ENCODE measurements around the gene BTN1A1. TPM values are rescaled to one million over a fixed set of nuclear protein-coding genes. Genes with fewer than 3 reads are reported as not detected.
A peak's percentile ranks its signal among the peaks of the same experiment; 100 is the strongest.
"Not testable (repeated sequence)": the region's sequence is repeated elsewhere in the genome, so short reads cannot be mapped to it uniquely, and the experiment has no call there.

BTN1A1 gene, protein sequence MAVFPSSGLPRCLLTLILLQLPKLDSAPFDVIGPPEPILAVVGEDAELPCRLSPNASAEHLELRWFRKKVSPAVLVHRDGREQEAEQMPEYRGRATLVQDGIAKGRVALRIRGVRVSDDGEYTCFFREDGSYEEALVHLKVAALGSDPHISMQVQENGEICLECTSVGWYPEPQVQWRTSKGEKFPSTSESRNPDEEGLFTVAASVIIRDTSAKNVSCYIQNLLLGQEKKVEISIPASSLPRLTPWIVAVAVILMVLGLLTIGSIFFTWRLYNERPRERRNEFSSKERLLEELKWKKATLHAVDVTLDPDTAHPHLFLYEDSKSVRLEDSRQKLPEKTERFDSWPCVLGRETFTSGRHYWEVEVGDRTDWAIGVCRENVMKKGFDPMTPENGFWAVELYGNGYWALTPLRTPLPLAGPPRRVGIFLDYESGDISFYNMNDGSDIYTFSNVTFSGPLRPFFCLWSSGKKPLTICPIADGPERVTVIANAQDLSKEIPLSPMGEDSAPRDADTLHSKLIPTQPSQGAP
- total RNA-seq: 0.04 TPM
- polyA plus RNA-seq (ENCODE audit: insufficient read depth in 1 of 8, insufficient read length in 8 of 8, low replicate concordance in 1 of 8): under 1 TPM; 0.08 to 0.19 (median 0.14) TPM
- long read RNA-seq, donor 1: 0 reads
- long read RNA-seq, donor 2: 0 reads
- long read RNA-seq, donor 3: 0 reads
- long read RNA-seq, donor 4: 0 reads
- long read RNA-seq, donor 5: 0 reads
- long read RNA-seq, donor 6: 0 reads
- long read RNA-seq, donor 7: 0 reads
- long read RNA-seq, donor 8: 0 reads
- long read RNA-seq, donor 9: 0 reads
- long read RNA-seq, donor 10: 0 reads
- long read RNA-seq, donor 11: 0 reads

DNA sequence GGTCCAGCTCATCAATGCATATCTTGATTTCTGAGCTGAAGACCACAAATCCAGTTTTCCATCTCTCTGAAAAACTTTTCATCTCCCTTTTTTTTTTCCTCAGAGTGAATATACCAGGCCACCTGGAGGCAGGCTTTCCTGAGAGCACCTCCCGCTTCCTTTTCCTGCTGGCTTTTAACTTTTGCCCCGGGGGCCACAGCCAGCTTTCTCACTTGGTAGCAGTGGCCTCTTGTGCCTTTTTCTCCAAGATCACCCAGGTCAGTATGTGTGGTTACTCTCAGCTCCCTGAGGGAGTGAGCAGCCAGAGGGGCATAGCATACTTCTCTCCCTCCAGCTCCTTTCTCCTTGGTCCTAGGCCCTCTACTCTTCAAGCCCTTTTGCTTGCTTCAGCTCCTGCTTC lies at the start of gene BTN1A1:
Gene BTN1A1, plus strand, starts transcription at position 202 of the 400 bp plus-strand sequence. CDS start 984 bp downstream, outside the sequence.
- Histone ChIP-seq H3K36me3 (ENCODE audit: control insufficient read depth, insufficient read depth, low read length) (no peaks in the 10 kb centered on the region), H3K4me1 (ENCODE audit: control insufficient read depth, insufficient read depth, low read length) (peaks cover 3% of the 10 kb centered on the region), H3K4me3 (ENCODE audit: low read length) (no peak within 1 kb of the TSS), H3K9me3 (replicated peaks; ENCODE audit: control insufficient read depth, low read depth, low read length) (no peaks in the 10 kb centered on the region), H3K27ac (ENCODE audit: low read length) (no peak within 1 kb of the TSS), H3K27me3 (ENCODE audit: control insufficient read depth, insufficient read depth, low read length) (peaks cover 36% of the 10 kb centered on the region)
- DNase-seq: no peak
- WGBS (ENCODE audit: insufficient coverage): 24% methylated on average over 2 of the region's 2 CpGs

DNA sequence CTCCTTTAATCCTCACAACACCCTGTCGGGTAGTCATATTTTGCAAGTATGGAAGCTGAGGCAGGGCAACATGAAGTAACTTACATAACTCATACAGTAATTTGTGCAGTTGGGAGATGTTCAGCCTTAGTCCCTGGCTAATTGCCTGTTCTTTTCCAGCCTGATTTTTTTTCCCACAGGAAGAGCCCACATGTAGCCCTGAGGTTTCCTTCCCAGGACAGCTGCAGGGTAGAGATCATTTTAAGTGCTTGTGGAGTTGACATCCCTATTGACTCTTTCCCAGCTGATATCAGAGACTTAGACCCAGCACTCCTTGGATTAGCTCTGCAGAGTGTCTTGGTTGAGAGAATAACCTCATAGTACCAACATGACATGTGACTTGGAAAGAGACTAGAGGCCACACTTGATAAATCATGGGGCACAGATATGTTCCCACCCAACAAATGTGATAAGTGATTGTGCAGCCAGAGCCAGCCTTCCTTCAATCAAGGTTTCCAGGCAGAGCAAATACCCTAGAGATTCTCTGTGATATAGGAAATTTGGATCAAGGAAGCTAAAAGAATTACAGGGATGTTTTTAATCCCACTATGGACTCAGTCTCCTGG lies 47.4 kb upstream of the BTN1A1 start:
- no CpG with 5 or more reads among the region's 1 CpG for WGBS (ENCODE audit: insufficient coverage)
- Histone ChIP-seq H3K27ac (ENCODE audit: low read length) (no peak overlapping the region), H3K27me3 (ENCODE audit: control insufficient read depth, insufficient read depth, low read length) (no peaks in the 10 kb centered on the region), H3K36me3 (ENCODE audit: control insufficient read depth, insufficient read depth, low read length) (peaks cover 15% of the 10 kb centered on the region), H3K9me3 (replicated peaks; ENCODE audit: control insufficient read depth, low read depth, low read length) (no peaks in the 10 kb centered on the region), H3K4me1 (ENCODE audit: control insufficient read depth, insufficient read depth, low read length) (peaks cover 8% of the 10 kb centered on the region), H3K4me3 (ENCODE audit: low read length) (no peak overlapping the region)
- DNase-seq: no peak

DNA sequence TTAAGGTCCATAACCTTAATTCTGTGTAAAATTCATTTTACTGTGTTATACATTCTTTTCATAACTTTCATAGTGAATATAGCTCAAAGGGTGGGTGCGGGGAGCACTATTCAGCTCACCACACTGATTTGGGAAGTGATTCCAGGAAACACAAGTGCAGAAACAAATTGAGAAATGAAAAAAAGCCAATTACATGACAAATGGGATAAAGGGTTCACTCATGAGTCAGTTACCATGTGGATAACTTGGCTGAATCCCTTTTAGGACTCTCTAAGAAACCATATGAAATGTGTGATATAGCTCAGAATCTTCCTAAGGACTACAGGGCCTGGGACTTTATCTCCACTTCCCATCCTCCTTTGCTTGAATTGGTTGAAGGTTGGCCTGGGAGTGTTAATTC lies 45.5 kb upstream of the BTN1A1 start:
- WGBS (ENCODE audit: insufficient coverage): no CpG with 5 or more reads among the region's 1 CpG
- no peak overlapping the region for H3K4me3 ChIP-seq (ENCODE audit: low read length)
- DNase-seq: no peak

DNA sequence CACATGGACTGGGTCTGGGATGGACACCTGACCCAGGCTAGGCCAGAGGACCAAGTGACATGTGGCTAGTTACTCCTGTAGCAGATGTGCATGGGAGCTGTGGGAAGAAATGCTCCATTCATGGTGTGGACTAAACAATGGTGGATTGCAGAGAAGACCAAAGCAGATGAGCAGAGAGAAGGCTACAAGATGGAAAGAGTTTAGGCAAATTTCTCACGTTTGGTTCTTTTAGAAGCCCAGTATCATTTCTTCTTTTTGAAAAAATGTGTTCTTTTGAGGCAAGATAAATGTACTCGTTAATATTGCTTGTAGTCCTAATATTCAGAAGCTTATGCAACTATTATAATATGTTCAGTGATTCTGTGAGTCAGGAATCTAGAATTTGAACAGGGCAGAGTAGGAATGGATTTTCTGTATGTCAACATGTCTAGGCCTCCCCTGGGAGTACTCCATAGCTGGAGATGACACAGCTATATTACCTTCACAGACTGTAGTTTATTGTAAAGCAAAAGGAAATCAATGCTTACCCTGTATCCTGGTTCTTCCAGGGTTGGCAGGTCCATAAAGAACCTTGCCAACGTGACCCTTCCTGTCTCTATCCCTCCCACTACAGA lies 44.6 kb upstream of the BTN1A1 start:
- no CpG with 5 or more reads among the region's 3 CpGs for WGBS (ENCODE audit: insufficient coverage)
- no peaks in the 10 kb centered on the region for H3K9me3 ChIP-seq (replicated peaks; ENCODE audit: control insufficient read depth, low read depth, low read length)
- H3K27ac ChIP-seq (ENCODE audit: low read length): no peak overlapping the region
- no peak overlapping the region for H3K4me3 ChIP-seq (ENCODE audit: low read length)
- H3K36me3 ChIP-seq (ENCODE audit: control insufficient read depth, insufficient read depth, low read length): peaks cover 15% of the 10 kb centered on the region
- peaks cover 15% of the 10 kb centered on the region for H3K4me1 ChIP-seq (ENCODE audit: control insufficient read depth, insufficient read depth, low read length)
- H3K27me3 ChIP-seq (ENCODE audit: control insufficient read depth, insufficient read depth, low read length): no peaks in the 10 kb centered on the region
- DNase-seq: no peak

More for the DNA sequence above, 45.5 kb upstream of the BTN1A1 start:
- Histone ChIP-seq H3K4me1 (ENCODE audit: control insufficient read depth, insufficient read depth, low read length) (peaks cover 12% of the 10 kb centered on the region), H3K9me3 (replicated peaks; ENCODE audit: control insufficient read depth, low read depth, low read length) (no peaks in the 10 kb centered on the region), H3K27ac (ENCODE audit: low read length) (no peak overlapping the region), H3K27me3 (ENCODE audit: control insufficient read depth, insufficient read depth, low read length) (no peaks in the 10 kb centered on the region), H3K36me3 (ENCODE audit: control insufficient read depth, insufficient read depth, low read length) (peaks cover 16% of the 10 kb centered on the region)

DNA sequence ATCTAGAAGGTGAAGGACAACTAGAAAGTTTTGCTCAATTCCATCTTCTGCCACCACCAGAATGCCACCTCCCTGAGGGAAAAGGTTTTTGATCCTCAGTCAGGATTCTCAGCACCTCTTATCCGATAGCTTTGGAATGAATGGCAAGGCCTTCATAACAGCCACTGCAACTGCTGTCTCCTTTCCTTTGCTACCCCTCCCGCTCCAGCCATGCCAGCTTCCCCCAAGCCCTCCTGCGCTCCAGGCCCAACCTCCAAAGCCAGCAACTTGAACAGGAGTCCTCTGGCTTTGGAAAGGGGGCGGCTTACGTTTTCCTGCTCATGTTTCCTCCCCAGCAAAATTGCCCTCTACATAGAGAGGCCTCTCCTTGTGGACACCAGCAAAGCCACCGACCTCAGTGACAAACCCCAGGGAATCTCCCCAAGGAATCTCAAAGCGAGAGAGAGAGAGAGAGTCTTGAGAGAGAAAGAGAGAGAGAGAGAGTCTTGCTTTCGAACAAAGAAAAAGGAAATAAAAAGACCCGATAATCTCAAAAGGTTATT lies 42.8 kb upstream of the BTN1A1 start:
- Histone ChIP-seq H3K4me1 (ENCODE audit: control insufficient read depth, insufficient read depth, low read length) (peaks cover 22% of the 10 kb centered on the region), H3K27ac (ENCODE audit: low read length) (peak overlapping the region; percentile 97), H3K9me3 (replicated peaks; ENCODE audit: control insufficient read depth, low read depth, low read length) (no peaks in the 10 kb centered on the region), H3K36me3 (ENCODE audit: control insufficient read depth, insufficient read depth, low read length) (peaks cover 25% of the 10 kb centered on the region), H3K27me3 (ENCODE audit: control insufficient read depth, insufficient read depth, low read length) (no peaks in the 10 kb centered on the region), H3K4me3 (ENCODE audit: low read length) (peak overlapping the region; percentile 94)
- WGBS (ENCODE audit: insufficient coverage): 6% methylated on average over 5 of the region's 9 CpGs
- no peak for DNase-seq

DNA sequence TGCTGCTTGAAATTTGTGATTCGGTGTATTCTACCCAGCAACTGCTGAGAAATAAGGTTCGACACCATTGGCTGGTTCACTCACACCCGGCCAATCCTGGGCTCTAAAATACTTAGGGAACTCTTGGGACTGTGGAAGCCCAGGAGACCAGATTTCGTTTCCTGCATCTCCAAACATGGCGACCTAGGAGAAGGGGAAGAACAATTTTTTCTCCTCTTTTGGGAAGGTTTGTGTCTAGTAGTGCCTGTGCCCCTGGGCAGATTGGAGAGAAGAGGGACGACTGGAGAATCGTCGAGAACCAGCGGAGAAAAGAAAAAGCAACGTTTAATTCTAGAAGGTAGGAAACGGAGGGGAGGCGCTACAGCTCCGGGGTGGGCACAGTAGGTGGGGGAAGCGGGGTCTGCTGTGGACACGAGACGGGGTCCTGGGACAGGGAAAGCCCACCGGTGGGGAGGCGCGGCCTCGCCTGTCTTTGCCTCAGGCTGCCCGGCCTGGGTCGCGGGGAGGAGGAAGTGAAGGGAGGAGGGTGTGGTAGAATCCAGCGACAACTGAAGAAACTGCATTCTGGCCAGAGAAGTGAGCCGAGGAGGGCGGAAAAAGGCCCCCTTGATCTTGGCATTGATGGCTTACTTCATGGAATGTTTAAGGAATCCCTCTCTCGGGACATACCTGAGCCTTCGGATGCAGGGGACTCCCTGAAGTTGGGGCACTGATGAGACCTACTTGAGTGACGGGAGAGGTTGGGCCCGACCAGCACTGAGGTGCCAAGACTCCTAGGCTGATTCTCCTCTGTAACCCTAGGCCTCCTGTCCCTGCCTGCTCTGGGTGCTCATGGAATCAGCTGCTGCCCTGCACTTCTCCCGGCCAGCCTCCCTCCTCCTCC lies 42.1 kb upstream of the BTN1A1 start, which contains the start of gene BTN2A1:
Gene BTN2A1, plus strand, starts transcription at position 150 of the 883 bp plus-strand sequence. Its CDS starts 682 bp downstream, at position 832.
- peak within 1 kb of the TSS; percentile 94 for H3K4me3 ChIP-seq (ENCODE audit: low read length)
- H3K27me3 ChIP-seq (ENCODE audit: control insufficient read depth, insufficient read depth, low read length): no peaks in the 10 kb centered on the region
- no peaks in the 10 kb centered on the region for H3K9me3 ChIP-seq (replicated peaks; ENCODE audit: control insufficient read depth, low read depth, low read length)
- peaks cover 22% of the 10 kb centered on the region for H3K4me1 ChIP-seq (ENCODE audit: control insufficient read depth, insufficient read depth, low read length)
- peak within 1 kb of the TSS; percentile 97 for H3K27ac ChIP-seq (ENCODE audit: low read length)
- under 1% methylated on average over 26 of the region's 31 CpGs for WGBS (ENCODE audit: insufficient coverage)
- peaks cover 31% of the 10 kb centered on the region for H3K36me3 ChIP-seq (ENCODE audit: control insufficient read depth, insufficient read depth, low read length)
- DNase-seq: peak; percentile 99

DNA sequence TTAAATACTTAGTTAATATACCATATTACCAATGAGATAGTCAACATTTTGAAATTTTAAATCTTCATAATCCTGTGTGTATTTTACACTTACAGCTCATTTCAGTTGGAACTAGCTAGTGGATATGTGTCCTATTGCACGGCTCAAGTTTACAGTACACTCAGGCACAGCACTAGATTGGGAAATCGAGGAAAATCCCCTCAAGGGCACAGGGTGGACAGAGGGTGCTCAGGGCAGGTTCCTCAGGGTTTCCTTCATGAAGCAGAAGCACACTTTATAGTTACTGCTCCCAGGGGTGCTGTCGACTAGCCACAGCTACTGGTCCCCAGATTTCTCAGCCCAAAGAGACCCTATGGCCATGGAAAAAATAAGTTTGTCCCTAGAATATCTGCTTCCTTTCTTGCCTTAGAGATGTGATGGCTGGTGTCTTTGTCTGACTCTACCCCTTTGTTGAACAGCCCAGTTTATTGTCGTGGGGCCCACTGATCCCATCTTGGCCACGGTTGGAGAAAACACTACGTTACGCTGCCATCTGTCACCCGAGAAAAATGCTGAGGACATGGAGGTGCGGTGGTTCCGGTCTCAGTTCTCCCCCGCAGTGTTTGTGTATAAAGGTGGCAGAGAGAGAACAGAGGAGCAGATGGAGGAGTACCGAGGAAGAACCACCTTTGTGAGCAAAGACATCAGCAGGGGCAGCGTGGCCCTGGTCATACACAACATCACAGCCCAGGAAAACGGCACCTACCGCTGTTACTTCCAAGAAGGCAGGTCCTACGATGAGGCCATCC lies 40.9 kb upstream of the BTN1A1 start:
- H3K9me3 ChIP-seq (replicated peaks; ENCODE audit: control insufficient read depth, low read depth, low read length): no peaks in the 10 kb centered on the region
- H3K27me3 ChIP-seq (ENCODE audit: control insufficient read depth, insufficient read depth, low read length): no peaks in the 10 kb centered on the region
- H3K4me1 ChIP-seq (ENCODE audit: control insufficient read depth, insufficient read depth, low read length): peaks cover 22% of the 10 kb centered on the region
- H3K27ac ChIP-seq (ENCODE audit: low read length): no peak overlapping the region
- DNase-seq: no peak
- 70% methylated on average over 11 of the region's 16 CpGs for WGBS (ENCODE audit: insufficient coverage)
- no peak overlapping the region for H3K4me3 ChIP-seq (ENCODE audit: low read length)
- peaks cover 43% of the 10 kb centered on the region for H3K36me3 ChIP-seq (ENCODE audit: control insufficient read depth, insufficient read depth, low read length)

DNA sequence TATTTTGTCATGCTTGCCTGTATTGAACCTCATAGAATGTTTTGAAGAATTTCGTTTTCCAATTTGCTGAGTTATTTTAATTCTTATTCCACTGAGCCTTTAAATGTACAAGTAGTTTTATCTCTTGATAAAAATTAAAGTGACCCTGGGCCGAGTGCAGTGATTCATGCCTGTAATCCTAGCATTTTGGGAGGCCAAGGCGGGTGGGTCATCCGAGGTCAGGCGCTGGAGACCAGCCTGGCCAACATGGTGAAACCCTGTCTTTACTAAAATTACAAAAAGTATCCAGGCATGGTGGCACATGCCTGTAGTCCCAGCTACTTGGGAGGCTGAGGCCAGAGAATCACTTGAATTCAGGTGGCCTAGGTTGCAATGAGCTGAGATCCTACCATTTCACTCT lies 38.8 kb upstream of the BTN1A1 start:
- 100% methylated on average over 3 of the region's 5 CpGs for WGBS (ENCODE audit: insufficient coverage)
- Histone ChIP-seq H3K4me1 (ENCODE audit: control insufficient read depth, insufficient read depth, low read length) (peaks cover 21% of the 10 kb centered on the region), H3K36me3 (ENCODE audit: control insufficient read depth, insufficient read depth, low read length) (peaks cover 64% of the 10 kb centered on the region)
- DNase-seq; H3K27me3 ChIP-seq (ENCODE audit: control insufficient read depth, insufficient read depth, low read length); H3K9me3 ChIP-seq (replicated peaks; ENCODE audit: control insufficient read depth, low read depth, low read length); H3K4me3 ChIP-seq (ENCODE audit: low read length); H3K27ac ChIP-seq (ENCODE audit: low read length): not testable (repeated sequence)
